PC-9 (cell line): ENCODE data around the gene BOC. TPM values are rescaled to one million over a fixed set of nuclear protein-coding genes. Genes with fewer than 3 reads are reported as not detected.

Source experiments
- BruUV-seq: library from RNA; stranded (reverse); fragments of 400-500 nt; replicated peaks from 2 replicates; lab custom pipeline; 2021; lab: Mats Ljungman, UMichigan
- CTCF ChIA-PET: fragments of 300-600 bp; sonication (Branson Sonifier 250); formaldehyde crosslinking; loops from one replicate; lab custom pipeline; 2022; ENCODE audit warnings: antibody characterized with exemption; lab: Charles Lee
- POLR2A ChIA-PET: fragments of 300-600 bp; sonication (Branson Sonifier 250); formaldehyde crosslinking; loops from one replicate; lab custom pipeline; 2022; ENCODE audit warnings: antibody characterized with exemption; ENCODE audit not compliant: unreplicated experiment; lab: Charles Lee
- DNase-seq, 2 experiments: peaks; one replicate each; pipeline versions ENCODE4 v3.0.0 to v3.0.0-alpha.2; 2015 to 2022; ENCODE audit warnings: mixed read lengths in 1 of 2
- H2AFZ ChIP-seq: fragments of 200-600 bp; sonication (generic); 2 replicates; pipeline ENCODE4 v1.8.1; 2017; ENCODE audit warnings: antibody characterized with exemption
- H3F3A ChIP-seq: fragments of 200-600 bp; sonication (generic); 2 replicates; pipeline ENCODE4 v1.8.1; 2017; ENCODE audit warnings: antibody characterized with exemption, mild to moderate bottlenecking, low read depth; ENCODE audit not compliant: insufficient read depth
- H3K27ac ChIP-seq: fragments of 200-600 bp; sonication (generic); 2 replicates; pipeline ENCODE4 v1.6.1; 2016; ENCODE audit warnings: mixed run types
- H3K27me3 ChIP-seq: fragments of 200-600 bp; sonication (generic); 2 replicates; pipeline ENCODE4 v1.6.1; 2016; ENCODE audit warnings: low read depth, mixed run types; ENCODE audit not compliant: insufficient read depth
- H3K36me3 ChIP-seq: fragments of 200-600 bp; sonication (generic); 2 replicates; pipeline ENCODE4 v1.6.1; 2016; ENCODE audit warnings: low read depth, mixed run types
- H3K4me1 ChIP-seq: fragments of 200-600 bp; sonication (generic); replicated peaks from 2 replicates; pipeline ENCODE4 v1.6.1; 2016; ENCODE audit warnings: mixed run types; ENCODE audit not compliant: insufficient read depth
- H3K4me2 ChIP-seq: fragments of 200-600 bp; sonication (generic); 2 replicates; pipeline ENCODE4 v1.6.1; 2017; ENCODE audit warnings: mixed run types
- H3K4me3 ChIP-seq: fragments of 200-600 bp; sonication (generic); 2 replicates; pipeline ENCODE4 v1.6.1; 2016; ENCODE audit warnings: mixed run types
- H3K79me2 ChIP-seq: fragments of 200-600 bp; sonication (generic); 2 replicates; pipeline ENCODE4 v1.6.1; 2017; ENCODE audit warnings: low read depth, mixed run types
- H3K9me2 ChIP-seq: fragments of 200-600 bp; sonication (generic); 2 replicates; pipeline ENCODE4 v1.8.1; 2017; ENCODE audit warnings: mild to moderate bottlenecking; ENCODE audit not compliant: insufficient read depth
- H3K9me3 ChIP-seq: fragments of 200-600 bp; sonication (generic); 2 replicates; pipeline ENCODE4 v1.8.1; 2016; ENCODE audit warnings: low read depth; ENCODE audit not compliant: insufficient read depth
- H4K20me1 ChIP-seq: fragments of 200-600 bp; sonication (generic); 2 replicates; pipeline ENCODE4 v1.8.1; 2017; ENCODE audit not compliant: insufficient read depth
- EZH2 ChIP-seq: fragments of 200-600 bp; sonication (generic); IDR thresholded peaks from 2 replicates; pipeline ENCODE4 v1.8.0; 2017; ENCODE audit warnings: antibody characterized with exemption, low read depth
- intact Hi-C: fragments of 100-400 bp; cut with micrococcal nuclease; formaldehyde crosslinking; loops from one replicate; pipeline ENCODE4 v1.10.0; 2022; ENCODE audit not compliant: unreplicated experiment
- total RNA-seq: library from RNA; stranded (reverse); gene quantifications from 2 replicates; pipeline ENCODE4 v1.2.3, GENCODE V29; 2021
- TF ChIP-seq, protein P1 (sequence below): fragments of 200-600 bp; sonication (generic); conservative IDR thresholded peaks from 2 replicates; pipeline ENCODE4 v1.6.1; 2017; ENCODE audit warnings: mixed run types, antibody characterized with exemption, mild to moderate bottlenecking, moderate library complexity

Gene BOC
- total RNA-seq, 1 experiment from 2014 or later, result 3.0 TPM

DNA sequence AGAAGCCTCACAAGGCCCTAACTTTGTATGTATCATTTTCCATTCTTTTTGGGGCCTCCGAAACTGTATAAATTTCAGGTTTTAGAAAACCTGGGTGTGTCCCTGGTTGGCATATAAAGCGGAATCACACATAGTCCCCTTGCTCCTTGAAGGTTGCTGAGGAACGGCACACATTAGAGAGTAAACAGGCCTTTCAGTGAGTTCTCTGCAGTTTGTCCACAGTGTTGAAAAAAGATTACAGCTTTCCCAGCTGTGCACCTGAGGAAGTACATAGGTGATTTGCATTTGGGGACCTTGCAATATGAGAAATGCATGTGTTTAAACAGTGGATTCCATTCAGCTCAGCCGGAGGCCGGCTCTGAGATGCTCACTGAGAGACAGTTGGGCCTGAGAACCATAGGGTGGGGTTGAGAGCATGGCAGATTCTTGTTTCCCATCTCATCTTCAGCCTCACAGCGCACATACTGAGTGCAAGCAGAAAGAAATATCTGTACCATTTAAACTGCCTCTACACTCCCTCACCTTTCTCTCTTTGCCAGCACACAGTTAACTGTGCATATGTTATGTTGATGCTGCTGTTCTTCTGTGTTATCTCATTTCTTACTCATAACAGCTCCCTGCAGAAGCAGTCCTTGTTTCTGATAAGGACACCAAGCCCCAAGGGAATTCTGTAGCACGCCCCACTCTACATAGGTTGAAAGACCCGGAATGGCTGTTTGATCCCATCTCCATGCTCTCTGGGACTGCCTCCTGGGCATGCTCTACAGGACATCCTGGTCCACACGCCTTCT is 60.4 kb downstream of the BOC start:
- Histone ChIP-seq H3K9me2 (no peaks in the 10 kb centered on the region), H3K4me2 (no peak overlapping the region), H3K4me3 (no peak overlapping the region), H3K27ac (no peak overlapping the region), H3K36me3 (no peaks in the 10 kb centered on the region), H3K79me2 (no peaks in the 10 kb centered on the region), H3K4me1 (0 out of 2 replicates have a peak, but pooled peaks cover 8% of the 10 kb centered on the region), H4K20me1 (no peaks in the 10 kb centered on the region), H3K9me3 (no peaks in the 10 kb centered on the region), H2AFZ (no peak overlapping the region), H3F3A (no peaks in the 10 kb centered on the region), H3K27me3 (no peaks in the 10 kb centered on the region)
- TF ChIP-seq, protein P1, sequence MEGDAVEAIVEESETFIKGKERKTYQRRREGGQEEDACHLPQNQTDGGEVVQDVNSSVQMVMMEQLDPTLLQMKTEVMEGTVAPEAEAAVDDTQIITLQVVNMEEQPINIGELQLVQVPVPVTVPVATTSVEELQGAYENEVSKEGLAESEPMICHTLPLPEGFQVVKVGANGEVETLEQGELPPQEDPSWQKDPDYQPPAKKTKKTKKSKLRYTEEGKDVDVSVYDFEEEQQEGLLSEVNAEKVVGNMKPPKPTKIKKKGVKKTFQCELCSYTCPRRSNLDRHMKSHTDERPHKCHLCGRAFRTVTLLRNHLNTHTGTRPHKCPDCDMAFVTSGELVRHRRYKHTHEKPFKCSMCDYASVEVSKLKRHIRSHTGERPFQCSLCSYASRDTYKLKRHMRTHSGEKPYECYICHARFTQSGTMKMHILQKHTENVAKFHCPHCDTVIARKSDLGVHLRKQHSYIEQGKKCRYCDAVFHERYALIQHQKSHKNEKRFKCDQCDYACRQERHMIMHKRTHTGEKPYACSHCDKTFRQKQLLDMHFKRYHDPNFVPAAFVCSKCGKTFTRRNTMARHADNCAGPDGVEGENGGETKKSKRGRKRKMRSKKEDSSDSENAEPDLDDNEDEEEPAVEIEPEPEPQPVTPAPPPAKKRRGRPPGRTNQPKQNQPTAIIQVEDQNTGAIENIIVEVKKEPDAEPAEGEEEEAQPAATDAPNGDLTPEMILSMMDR, result no peak
- no peak for TF ChIP-seq EZH2
- POLR2A ChIA-PET, result no interaction called here
- CTCF ChIA-PET, result no interaction called here
- intact Hi-C loops, result no loop called here
- BruUV-seq, result no TSS peak
- DNase-seq, result no peak

DNA sequence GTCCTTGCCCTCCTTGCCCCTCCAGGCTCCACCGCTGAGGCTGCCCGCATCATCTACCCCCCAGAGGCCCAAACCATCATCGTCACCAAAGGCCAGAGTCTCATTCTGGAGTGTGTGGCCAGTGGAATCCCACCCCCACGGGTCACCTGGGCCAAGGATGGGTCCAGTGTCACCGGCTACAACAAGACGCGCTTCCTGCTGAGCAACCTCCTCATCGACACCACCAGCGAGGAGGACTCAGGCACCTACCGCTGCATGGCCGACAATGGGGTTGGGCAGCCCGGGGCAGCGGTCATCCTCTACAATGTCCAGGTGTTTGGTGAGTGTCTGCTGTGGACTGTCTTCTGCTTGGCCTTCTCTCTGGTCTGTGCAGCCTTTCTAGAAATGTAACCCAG is 61.0 kb downstream of the BOC start:
- no peak for DNase-seq
- Histone ChIP-seq H3K9me2 (no peaks in the 10 kb centered on the region), H3K4me3 (no peak overlapping the region), H3F3A (no peaks in the 10 kb centered on the region), H3K79me2 (no peaks in the 10 kb centered on the region), H3K27ac (no peak overlapping the region), H4K20me1 (no peaks in the 10 kb centered on the region), H3K36me3 (no peaks in the 10 kb centered on the region), H3K4me1 (0 out of 2 replicates have a peak, but pooled peaks cover 8% of the 10 kb centered on the region), H3K9me3 (no peaks in the 10 kb centered on the region), H2AFZ (no peak overlapping the region), H3K27me3 (no peaks in the 10 kb centered on the region), H3K4me2 (no peak overlapping the region)
- CTCF ChIA-PET, result no interaction called here
- POLR2A ChIA-PET, result no interaction called here
- intact Hi-C loops, result no loop called here
- BruUV-seq, result no TSS peak
- TF ChIP-seq, protein P1, result no peak

DNA sequence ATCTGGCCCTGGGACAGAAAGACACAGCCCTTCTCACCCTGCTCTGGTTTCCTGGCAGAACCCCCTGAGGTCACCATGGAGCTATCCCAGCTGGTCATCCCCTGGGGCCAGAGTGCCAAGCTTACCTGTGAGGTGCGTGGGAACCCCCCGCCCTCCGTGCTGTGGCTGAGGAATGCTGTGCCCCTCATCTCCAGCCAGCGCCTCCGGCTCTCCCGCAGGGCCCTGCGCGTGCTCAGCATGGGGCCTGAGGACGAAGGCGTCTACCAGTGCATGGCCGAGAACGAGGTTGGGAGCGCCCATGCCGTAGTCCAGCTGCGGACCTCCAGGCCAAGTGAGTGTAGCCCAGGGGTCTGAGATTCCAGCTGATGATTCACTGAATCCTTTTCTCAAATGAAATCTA is 61.7 kb downstream of the BOC start:
- no peaks in the 10 kb centered on the region for H3K9me2 ChIP-seq
- POLR2A ChIA-PET, result no interaction called here
- no peaks in the 10 kb centered on the region for H3K27me3 ChIP-seq
- H3K36me3 ChIP-seq, result no peaks in the 10 kb centered on the region
- H3K79me2 ChIP-seq, result no peaks in the 10 kb centered on the region
- no peak overlapping the region for H3K27ac ChIP-seq
- no peaks in the 10 kb centered on the region for H3K9me3 ChIP-seq
- intact Hi-C loops, result no loop called here
- no peak for DNase-seq
- 0 out of 2 replicates have a peak, but pooled peaks cover 8% of the 10 kb centered on the region for H3K4me1 ChIP-seq
- H2AFZ ChIP-seq, result no peak overlapping the region
- no TSS peak for BruUV-seq
- CTCF ChIA-PET, result interaction anchor here (0.5 kb wide), 1 partner anchor 8 kb away, joined by 3 read pairs; no protein-coding TSS in a partner anchor
- no peaks in the 10 kb centered on the region for H3F3A ChIP-seq
- H3K4me3 ChIP-seq, result no peak overlapping the region
- no peaks in the 10 kb centered on the region for H4K20me1 ChIP-seq
- TF ChIP-seq, protein P1, result no peak
- no peak for TF ChIP-seq EZH2
- no peak overlapping the region for H3K4me2 ChIP-seq
